ENCODE measurements around the gene NTF4.
"Not testable (repeated sequence)": the region's sequence is repeated elsewhere in the genome, so short reads cannot be mapped to it uniquely, and the experiment has no call there.

NTF4 gene

DNA sequence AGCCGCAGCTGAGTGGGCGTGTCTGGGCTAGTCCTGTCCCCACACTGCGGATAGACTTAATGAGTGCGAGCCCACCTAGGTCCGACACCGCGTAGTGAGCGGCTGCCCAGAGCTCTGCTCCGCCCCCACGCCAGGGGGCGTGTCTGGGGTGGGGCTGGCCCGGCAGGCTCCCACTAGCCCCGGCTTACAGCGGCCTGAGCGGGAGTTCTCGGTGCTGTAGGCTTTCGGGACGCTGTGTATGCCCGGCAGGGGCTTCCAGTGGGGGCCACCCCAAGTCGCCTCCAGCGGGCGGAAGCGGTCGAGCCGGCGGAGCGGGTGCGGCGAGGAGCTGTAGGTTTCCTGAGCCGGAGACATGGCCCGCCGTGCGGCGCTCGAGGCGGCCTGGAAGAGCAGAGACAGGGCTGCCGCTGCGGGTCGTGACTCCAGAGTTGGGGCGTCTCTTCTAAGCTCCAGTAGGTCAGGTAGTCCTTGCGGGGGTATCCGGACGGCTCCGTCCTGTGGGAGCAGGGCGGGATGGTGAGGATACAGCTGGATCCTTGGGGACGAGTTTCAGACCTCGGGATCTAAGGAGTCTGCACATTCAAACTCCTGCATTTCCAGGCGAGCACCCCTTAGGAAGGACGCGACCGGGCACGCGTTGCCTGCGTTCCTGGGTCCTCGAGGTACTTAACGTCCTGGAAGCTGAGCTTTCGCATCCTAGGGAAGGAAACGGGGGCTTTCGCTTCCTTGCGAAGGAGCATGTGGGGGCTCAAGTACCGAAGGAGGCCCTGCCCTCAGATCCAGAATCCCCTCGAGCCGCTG lies 8.3 kb downstream of the NTF4 start:
- peak; percentile 55 for DNase-seq

- not testable (repeated sequence) for DNase-seq
Measured at GRCh38 chr19:49050376-49051033, 14.1 kb downstream of the NTF4 start.

DNA sequence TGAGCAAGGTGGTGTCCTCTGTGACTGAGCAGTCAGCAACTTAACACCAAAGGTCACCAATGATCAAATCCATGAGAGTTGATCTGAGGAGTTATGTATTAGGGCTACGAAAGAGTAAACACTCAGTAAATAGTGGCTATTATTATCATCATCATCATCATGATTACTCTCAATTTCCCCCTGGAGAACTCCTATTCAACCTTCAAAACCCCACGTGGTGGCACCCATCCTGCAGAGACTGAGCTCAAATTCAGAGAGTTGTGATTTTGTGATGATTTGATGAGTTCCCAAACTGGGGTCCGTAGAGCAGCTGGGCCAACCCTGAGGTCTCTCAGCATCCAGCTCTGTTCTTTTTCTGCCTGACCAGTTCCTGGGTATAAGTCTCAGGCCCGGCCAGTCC lies 14.8 kb downstream of the NTF4 start:
- DNase-seq, result not testable (repeated sequence)

DNA sequence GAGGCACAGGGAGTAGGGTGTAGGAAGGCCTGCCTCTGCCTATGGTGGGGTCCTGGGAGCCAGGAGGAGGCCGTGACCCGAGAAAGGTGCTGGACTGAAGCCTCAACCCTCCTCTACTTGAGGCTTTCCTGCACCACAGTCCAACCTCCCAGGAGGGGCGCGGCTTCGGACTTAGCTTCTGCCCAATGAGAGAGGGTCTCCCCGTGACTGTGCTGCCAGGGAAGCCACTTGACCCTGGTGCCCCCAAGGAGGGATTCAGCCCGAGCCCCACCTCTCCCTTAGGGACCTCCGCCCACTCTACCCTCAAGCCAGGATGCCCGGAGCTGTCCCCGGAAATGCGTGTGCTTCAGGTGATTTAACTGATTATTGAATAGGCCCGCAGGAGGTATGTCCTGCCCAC lies 15.6 kb downstream of the NTF4 start, which contains the start of gene CGB8:
CGB8 (minus strand) TSS at position 101 of the 400 bp plus-strand sequence. CDS start 372 bp downstream, outside the sequence.
- DNase-seq, result not testable (repeated sequence)

GRCh38 chr19:49043548-49043947 lies 21.1 kb downstream of the NTF4 start, which contains the start of gene CGB5:
Gene CGB5 (plus strand): TSS chr19:49043848. CDS start chr19:49044210, 362 bp downstream.
- not testable (repeated sequence) for DNase-seq

DNA sequence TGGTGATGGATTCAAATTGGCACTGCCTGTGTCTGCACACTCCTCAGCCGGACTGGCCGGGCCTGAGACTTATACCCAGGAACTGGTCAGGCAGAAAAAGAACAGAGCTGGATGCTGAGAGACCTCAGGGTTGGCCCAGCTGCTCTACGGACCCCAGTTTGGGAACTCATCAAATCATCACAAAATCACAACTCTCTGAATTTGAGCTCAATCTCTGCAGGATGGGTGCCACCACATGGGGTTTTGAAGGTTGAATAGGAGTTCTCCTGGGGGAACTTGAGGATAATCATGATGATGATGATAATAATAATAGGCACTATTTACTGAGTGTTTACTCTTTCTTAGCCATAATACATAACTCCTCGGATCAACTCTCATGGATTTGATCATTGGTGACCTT lies 22.0 kb downstream of the NTF4 start:
- DNase-seq, result not testable (repeated sequence)

- no peak for DNase-seq
Measured at GRCh38 chr19:49042177-49042576, 22.4 kb downstream of the NTF4 start.

- DNase-seq, result not testable (repeated sequence)
Measured at GRCh38 chr19:49039736-49040135, 24.9 kb downstream of the NTF4 start.

DNA sequence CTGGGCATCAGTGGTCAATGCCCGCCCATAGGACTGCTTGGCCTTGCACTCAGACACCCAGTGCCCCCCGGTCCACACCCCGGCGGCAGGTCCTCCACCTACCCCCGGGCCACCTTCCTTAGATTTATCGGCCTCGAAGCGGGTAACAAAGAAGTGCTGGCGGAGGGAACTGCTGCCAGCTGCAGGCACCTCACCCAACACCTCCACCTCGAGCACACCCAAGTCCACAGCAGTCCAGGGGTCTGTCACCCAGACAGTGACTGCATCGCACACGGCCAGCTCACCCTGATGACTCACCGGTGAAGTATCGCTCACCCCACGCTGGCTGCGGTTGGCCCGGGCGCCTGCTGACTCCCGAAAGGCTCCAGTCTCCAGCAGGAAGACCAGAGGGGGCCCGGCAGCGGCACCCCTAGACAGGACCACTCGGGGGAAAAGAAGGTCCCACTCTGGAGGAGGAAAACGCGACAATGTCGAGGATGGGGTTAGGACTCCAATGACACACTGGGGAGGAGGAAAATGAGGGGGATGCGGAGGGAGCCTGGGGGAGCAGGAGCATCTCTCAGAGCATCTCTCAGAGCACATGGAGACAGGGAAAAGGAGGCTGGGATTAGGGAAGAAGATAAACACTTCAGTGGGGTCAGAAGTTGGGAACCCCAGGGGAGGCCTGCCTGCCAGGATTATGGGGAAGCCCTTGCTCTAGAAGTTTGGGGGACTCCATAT lies 25.9 kb downstream of the NTF4 start:
- not testable (repeated sequence) for DNase-seq

DNA sequence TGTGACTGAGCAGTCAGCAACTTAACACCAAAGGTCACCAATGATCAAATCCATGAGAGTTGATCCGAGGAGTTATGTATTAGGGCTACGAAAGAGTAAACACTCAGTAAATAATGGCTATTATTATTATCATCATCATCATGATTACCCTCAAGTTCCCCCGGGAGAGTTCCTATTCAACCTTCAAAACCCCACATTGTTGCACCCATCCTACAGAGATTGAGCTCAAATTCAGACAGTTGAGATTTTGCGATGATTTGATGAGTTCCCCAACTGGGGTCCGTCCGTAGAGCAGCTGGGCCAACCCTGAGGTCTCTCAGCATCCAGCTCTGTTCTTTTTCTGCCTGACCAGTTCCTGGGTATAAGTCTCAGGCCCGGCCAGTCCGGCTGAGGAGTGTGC lies 26.5 kb downstream of the NTF4 start:
- DNase-seq, result not testable (repeated sequence)

DNA sequence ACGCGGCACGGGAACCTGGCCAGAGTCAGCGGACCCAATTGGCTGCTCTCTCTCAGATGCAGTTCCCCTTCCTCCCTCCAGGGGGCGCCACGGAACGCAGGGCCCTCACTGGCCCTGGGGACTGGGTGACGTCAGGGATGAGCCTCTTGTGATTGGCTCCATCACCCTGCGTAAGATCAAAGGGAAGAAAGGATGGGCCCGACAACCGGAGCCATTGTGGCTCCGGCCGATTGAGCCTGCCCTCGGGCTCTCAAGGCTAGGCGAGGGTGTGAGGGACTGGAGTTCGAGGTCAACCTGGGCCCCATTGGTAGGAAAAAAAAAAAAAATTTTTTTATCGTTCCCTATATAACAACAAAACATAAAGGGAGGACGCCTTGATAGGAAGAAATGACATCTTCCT lies 27.8 kb downstream of the NTF4 start, which contains the start of gene CGB1:
CGB1 (minus strand) TSS at position 81 of the 400 bp plus-strand sequence. CDS start 184 bp downstream, outside the sequence.
- DNase-seq, result peak; percentile 73

- DNase-seq, result peak; percentile 68
Measured at GRCh38 chr19:49031642-49032301, 32.8 kb downstream of the NTF4 start, which contains the start of gene CGB2. Gene CGB2 (plus strand): TSS chr19:49031890. CDS start chr19:49032096, 206 bp downstream.

DNA sequence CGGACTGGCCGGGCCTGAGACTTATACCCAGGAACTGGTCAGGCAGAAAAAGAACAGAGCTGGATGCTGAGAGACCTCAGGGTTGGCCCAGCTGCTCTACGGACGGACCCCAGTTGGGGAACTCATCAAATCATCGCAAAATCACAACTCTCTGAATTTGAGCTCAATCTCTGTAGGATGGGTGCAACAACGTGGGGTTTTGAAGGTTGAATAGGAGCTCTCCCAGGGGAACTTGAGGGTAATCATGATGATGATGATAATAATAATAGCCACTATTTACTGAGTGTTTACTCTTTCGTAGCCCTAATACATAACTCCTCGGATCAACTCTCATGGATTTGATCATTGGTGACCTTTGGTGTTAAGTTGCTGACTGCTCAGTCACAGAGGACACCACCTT lies 34.3 kb downstream of the NTF4 start:
- not testable (repeated sequence) for DNase-seq

DNA sequence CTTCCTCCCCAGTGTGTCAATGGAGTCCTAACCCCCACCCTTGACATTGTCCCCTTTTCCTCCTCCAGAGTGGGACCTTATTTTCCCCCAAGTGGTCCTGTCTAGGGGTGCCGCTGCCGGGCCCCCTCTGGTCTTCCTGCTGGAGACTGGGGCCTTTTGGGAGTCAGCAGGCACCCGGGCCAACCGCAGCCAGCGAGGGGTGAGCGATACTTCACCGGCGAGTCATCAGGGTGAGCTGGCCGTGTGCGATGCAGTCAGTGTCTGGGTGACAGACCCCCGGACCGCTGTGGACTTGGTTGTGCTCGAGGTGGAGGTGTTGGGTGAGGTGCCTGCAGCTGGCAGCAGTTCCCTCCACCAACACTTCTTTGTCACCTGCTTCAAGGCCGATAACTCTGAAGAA lies 34.9 kb downstream of the NTF4 start:
- DNase-seq, result not testable (repeated sequence)

- not testable (repeated sequence) for DNase-seq
Measured at GRCh38 chr19:49028686-49029085, 35.9 kb downstream of the NTF4 start.

DNA sequence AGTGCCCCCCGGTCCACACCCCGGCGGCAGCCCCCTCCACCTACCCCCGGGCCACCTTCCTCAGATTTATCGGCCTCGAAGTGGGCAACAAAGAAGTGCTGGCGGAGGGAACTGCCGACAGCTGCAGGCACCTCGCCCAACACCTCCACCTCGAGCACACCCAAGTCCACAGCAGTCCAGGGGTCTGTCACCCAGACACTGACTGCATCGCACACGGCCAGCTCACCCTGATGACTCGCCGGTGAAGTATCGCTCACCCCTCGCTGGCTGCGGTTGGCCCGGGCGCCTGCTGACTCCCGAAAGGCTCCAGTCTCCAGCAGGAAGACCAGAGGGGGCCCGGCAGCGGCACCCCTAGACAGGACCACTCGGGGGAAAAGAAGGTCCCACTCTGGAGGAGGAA lies 39.0 kb downstream of the NTF4 start:
- DNase-seq, result not testable (repeated sequence)

GRCh38 chr19:49025088-49025487 lies 39.5 kb downstream of the NTF4 start:
- not testable (repeated sequence) for DNase-seq

- not testable (repeated sequence) for DNase-seq
Measured at GRCh38 chr19:49024233-49024632, 40.4 kb downstream of the NTF4 start, which contains the start of gene CGB3. Gene CGB3 (minus strand): TSS chr19:49024333. CDS start chr19:49023971, 362 bp downstream.

DNA sequence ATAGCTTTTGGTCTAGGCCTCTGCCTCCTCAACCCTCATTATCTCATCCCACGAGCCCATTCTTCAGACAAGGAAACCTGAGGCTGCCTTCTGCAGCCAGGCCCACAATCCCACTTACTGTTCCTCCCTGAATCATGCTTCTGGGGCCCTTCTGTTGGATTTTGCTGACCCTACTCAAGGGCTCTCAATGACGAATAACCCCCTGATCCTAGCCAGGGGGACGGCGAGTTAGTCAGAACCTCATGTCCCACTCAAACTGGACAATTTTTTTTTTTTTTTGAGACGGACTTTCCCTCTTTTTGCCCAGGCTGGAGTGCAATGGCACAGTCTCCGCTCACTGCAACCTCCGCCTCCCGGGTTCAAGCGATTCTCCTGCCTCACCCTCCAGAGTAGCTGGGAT lies 42.5 kb downstream of the NTF4 start:
- DNase-seq, result no peak

DNA sequence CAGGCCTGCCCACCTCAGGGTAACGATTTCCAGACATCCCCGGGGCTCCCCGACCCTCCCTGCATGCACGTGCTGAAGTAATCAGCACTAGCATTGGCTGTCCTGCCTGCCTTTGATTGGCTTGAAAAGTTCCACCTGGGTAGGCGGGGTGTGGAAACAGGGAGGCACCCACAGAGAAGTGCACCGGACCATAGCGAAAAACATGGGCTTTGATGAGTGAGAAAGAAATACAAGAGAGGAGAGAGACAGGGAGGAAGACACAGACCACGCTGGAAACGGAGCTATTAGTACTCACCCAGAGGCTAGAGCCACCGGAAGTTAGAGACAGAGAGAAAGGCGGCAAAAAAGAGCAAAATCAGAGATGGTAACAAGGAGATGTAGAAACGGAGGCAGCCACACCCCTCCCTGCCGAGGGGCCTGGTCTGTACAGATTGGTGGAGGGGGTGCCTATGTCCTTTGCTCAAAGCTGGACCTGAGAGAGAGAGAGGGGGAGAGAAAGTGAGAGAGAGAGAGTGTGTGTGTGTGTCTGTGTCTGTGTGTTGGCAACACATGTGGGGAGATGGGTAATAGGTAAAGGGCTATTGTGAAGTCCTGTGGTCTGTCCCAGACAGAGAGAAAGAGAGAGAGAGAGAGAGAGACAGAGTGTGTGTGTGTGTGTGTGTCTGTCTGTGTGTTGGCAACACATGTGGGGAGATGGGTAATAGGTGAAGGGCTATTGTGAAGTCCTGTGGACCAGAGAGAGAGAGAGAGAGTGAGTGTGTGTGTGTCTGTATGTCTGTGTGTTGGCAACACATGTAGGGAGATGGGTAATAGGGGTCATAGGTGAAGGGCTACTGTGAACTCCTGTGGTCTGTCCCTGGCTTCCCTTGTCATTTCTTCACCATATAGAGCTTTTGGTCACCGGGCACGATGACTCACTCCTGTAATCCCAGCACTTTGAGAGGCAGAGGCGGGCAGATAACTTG lies 43.4 kb downstream of the NTF4 start:
- no peak for DNase-seq

DNA sequence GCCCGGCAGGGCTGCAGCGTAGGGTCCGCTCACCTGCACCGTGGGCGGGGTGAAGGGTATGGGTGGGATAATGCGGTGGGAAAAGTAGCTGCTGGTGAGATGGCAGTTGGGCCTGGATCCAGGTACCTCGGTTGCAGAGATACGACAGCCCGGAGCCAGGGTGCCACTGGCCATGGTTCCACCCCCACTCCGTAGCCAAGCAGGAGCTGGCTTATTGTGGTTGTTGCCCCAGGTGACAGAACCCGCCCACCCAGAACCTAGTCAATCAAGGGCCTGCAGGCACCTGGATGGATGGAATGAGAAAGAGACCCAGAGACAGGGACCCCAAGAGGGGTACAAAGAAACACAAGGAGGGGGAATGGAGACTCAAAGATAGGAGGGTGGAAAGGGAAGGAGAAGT lies 44.3 kb downstream of the NTF4 start:
- DNase-seq, result no peak

Measured in SHP77 treated with DMSO at 0.1 percent for 48 hours (cell line).